Keratinocyte (primary cell): ENCODE data around the gene C16orf96. TPM values are rescaled to one million over a fixed set of nuclear protein-coding genes. Genes with fewer than 3 reads are reported as not detected.

Experiments used
- DNase-seq: peaks from one replicate; pipeline ENCODE4 v3.0.0-alpha.2; 2011; ENCODE audit warnings: low read depth, missing footprints, low spot score
- FAIRE-seq: peaks from 2 replicates; lab custom pipeline; 2011; peaks lifted over from hg19 to GRCh38; lab: Jason Lieb, UNC
- H2AFZ ChIP-seq: 2 replicates; pipeline ENCODE4 v1.6.0; 2012; ENCODE audit warnings: low read length, control low read depth, inconsistent platforms; ENCODE audit not compliant: control insufficient read depth
- H3K27ac ChIP-seq: 2 replicates; pipeline ENCODE4 v1.5.1; 2011; ENCODE audit warnings: low read length; ENCODE audit not compliant: control insufficient read depth, insufficient read depth
- H3K27me3 ChIP-seq: 3 replicates; pipeline ENCODE4 v1.6.0; 2011; ENCODE audit warnings: low read length; ENCODE audit not compliant: control insufficient read depth, insufficient read depth; ENCODE audit errors: extremely low read depth
- H3K36me3 ChIP-seq, 2 experiments: 2 replicates in 1 of 2; 3 replicates in 1 of 2; pipeline ENCODE4 v1.5.1; 2011; ENCODE audit warnings: low read length in 2 of 2, mild to moderate bottlenecking in 1 of 2; ENCODE audit not compliant: control insufficient read depth in 2 of 2, insufficient read depth in 2 of 2; ENCODE audit errors: extremely low read depth in 1 of 2
- H3K4me1 ChIP-seq: 3 replicates; pipeline ENCODE4 v1.5.1; 2011; ENCODE audit warnings: low read length; ENCODE audit not compliant: control insufficient read depth, insufficient read depth; ENCODE audit errors: extremely low read depth
- H3K4me2 ChIP-seq: 3 replicates; pipeline ENCODE4 v1.6.0; 2011; ENCODE audit warnings: low read depth, low read length; ENCODE audit not compliant: control insufficient read depth, insufficient read depth; ENCODE audit errors: extremely low read depth
- H3K4me3 ChIP-seq, 3 experiments: fragments of 200-600 bp in 1 of 3; sonication (generic) in 1 of 3; 2 replicates in 2 of 3; 3 replicates in 1 of 3; pipeline ENCODE4 v1.5.1; 2011 to 2016; ENCODE audit warnings: low read length in 3 of 3, mild to moderate bottlenecking in 3 of 3, control low read depth in 2 of 3, inconsistent platforms in 1 of 3, low read depth in 1 of 3, mixed read lengths in 1 of 3, mixed run types in 1 of 3, moderate library complexity in 1 of 3; ENCODE audit not compliant: control insufficient read depth in 2 of 3, insufficient read depth in 2 of 3; ENCODE audit errors: extremely low read depth in 1 of 3
- H3K79me2 ChIP-seq: 2 replicates; pipeline ENCODE4 v1.6.0; 2012; ENCODE audit warnings: low read length; ENCODE audit not compliant: control insufficient read depth, insufficient read depth
- H3K9ac ChIP-seq: 3 replicates; pipeline ENCODE4 v1.6.0; 2011; ENCODE audit warnings: low read length; ENCODE audit not compliant: control insufficient read depth, insufficient read depth; ENCODE audit errors: extremely low read depth
- H3K9me1 ChIP-seq: 3 replicates; pipeline ENCODE4 v1.6.0; 2011; ENCODE audit warnings: low read length; ENCODE audit not compliant: control insufficient read depth, insufficient read depth; ENCODE audit errors: extremely low read depth
- H3K9me3 ChIP-seq: 2 replicates; pipeline ENCODE4 v1.5.1; 2012; ENCODE audit warnings: low read depth, low read length; ENCODE audit not compliant: control insufficient read depth
- H4K20me1 ChIP-seq: 3 replicates; pipeline ENCODE4 v1.6.0; 2011; ENCODE audit warnings: low read length; ENCODE audit not compliant: control insufficient read depth, insufficient read depth; ENCODE audit errors: extremely low read depth
- EZH2 ChIP-seq: IDR thresholded peaks from one replicate; pipeline ENCODE4 v1.6.1; 2012; ENCODE audit warnings: inconsistent platforms, mild to moderate bottlenecking, low read length, moderate library complexity
- dilution Hi-C: fragments of 300-500 bp; cut with MboI; formaldehyde crosslinking; loops from one replicate; pipeline ENCODE4 v1.7.0; 2020; ENCODE audit warnings: low sequenced_read_pairs; ENCODE audit not compliant: extremely low pct_ligation_motif_present
- polyA plus RNA-seq, 5 experiments: library from polyadenylated mRNA; depleted of rRNA in 3 of 5; stranded (reverse) in 3 of 5; stranded (forward) in 1 of 5; unstranded in 1 of 5; fragments of >200 nt; gene quantifications; 1 replicate in 1 of 5; 2 replicates in 3 of 5; 3 replicates in 1 of 5; pipeline versions ENCODE4 v1.2.1 to v1.2.3, GENCODE V29; 2011 to 2012; ENCODE audit warnings: missing spikeins in 2 of 5, low read depth in 1 of 5, low replicate concordance in 1 of 5
- TF ChIP-seq, protein P1 (sequence below), 3 experiments: IDR thresholded peaks in 1 of 3; conservative IDR thresholded peaks in 1 of 3; optimal IDR thresholded peaks in 1 of 3; 2 replicates in 2 of 3; 3 replicates in 1 of 3; pipeline versions ENCODE3 to v1.5.1; 2011; ENCODE audit warnings: low read length in 3 of 3, mild to moderate bottlenecking in 3 of 3, moderate library complexity in 2 of 3, control low read depth in 1 of 3, inconsistent platforms in 1 of 3; ENCODE audit not compliant: insufficient read depth in 2 of 3; ENCODE audit errors: extremely low read depth in 1 of 3

Gene C16orf96
- polyA plus RNA-seq, 1 donor (not counting 4 experiments of a cell fraction or from before 2014, with no cell fraction given) = not detected

DNA sequence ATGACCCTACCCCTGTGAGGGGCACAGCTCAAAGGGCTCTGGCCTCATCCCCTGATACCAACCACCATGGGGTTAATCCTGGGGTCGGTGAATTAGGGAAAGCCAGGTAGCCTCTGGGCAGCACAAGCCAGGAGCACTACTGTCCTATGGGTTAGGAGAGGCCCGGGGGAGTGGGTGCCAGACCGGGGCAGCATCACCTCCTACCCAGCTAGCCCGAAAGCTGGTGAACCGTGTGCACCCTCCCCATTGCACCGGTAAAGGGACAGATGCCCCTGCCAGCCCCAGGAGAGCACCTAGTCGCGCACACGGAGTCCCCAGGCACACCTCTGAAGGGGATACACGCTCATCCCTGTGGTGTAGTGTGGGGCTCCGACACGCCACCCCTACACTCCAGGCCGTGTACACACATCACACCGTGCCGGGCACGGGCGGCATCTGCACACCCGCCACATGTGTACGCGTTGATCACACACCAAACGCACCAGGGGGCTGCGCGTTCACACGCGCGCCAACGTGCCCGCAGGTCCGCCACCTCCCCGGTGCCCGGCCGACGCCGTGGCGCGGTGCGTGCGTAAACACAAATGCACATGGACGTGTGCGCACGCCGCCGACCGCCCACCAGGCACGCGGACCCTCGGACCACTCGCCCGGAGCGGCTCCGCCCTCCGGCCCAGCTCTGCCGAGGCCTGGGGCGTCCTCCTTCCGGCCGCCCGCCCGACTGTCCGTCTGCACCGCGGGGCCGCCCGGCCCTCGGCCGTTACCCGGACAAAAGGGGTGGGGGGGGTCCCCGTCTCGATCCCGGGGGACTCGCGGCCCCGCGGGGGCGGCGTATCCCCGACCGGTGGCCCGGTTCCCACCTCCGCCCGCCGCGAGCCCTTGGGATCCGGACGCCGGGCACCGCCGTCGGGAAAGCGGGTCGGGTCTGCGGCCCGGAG is 57.8 kb downstream of the C16orf96 start:
- peaks cover 0 to 4% of the 10 kb centered on the region in 2 experiments for H3K36me3 ChIP-seq
- H3K27ac ChIP-seq = peak overlapping the region; percentile 78
- H3K27me3 ChIP-seq = no peaks in the 10 kb centered on the region
- H3K4me1 ChIP-seq = peaks cover 33% of the 10 kb centered on the region
- H2AFZ ChIP-seq = peak overlapping the region; percentile 53
- H3K4me2 ChIP-seq = peak overlapping the region; percentile 89
- no peak for FAIRE-seq
- DNase-seq = no peak
- H3K9me1 ChIP-seq = no peaks in the 10 kb centered on the region
- H4K20me1 ChIP-seq = no peaks in the 10 kb centered on the region
- H3K9me3 ChIP-seq = no peaks in the 10 kb centered on the region
- dilution Hi-C loops = no loop called here
- peak overlapping the region; percentile 87 for H3K9ac ChIP-seq
- H3K79me2 ChIP-seq = peaks cover 35% of the 10 kb centered on the region
- peak overlapping the region; percentile 65 to 83 (median 68) for H3K4me3 ChIP-seq
- TF ChIP-seq, protein P1, sequence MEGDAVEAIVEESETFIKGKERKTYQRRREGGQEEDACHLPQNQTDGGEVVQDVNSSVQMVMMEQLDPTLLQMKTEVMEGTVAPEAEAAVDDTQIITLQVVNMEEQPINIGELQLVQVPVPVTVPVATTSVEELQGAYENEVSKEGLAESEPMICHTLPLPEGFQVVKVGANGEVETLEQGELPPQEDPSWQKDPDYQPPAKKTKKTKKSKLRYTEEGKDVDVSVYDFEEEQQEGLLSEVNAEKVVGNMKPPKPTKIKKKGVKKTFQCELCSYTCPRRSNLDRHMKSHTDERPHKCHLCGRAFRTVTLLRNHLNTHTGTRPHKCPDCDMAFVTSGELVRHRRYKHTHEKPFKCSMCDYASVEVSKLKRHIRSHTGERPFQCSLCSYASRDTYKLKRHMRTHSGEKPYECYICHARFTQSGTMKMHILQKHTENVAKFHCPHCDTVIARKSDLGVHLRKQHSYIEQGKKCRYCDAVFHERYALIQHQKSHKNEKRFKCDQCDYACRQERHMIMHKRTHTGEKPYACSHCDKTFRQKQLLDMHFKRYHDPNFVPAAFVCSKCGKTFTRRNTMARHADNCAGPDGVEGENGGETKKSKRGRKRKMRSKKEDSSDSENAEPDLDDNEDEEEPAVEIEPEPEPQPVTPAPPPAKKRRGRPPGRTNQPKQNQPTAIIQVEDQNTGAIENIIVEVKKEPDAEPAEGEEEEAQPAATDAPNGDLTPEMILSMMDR (optimal IDR thresholded peaks at IDR 0.05 in 1 of 3, IDR thresholded peaks at IDR 0.05 in 1 of 3, conservative IDR thresholded peaks at IDR 0.05 in 1 of 3; ENCODE audit: extremely low read depth in 1 of 3, insufficient read depth in 2 of 3, low read length in 3 of 3) = no peak
- no peak for TF ChIP-seq EZH2

DNA sequence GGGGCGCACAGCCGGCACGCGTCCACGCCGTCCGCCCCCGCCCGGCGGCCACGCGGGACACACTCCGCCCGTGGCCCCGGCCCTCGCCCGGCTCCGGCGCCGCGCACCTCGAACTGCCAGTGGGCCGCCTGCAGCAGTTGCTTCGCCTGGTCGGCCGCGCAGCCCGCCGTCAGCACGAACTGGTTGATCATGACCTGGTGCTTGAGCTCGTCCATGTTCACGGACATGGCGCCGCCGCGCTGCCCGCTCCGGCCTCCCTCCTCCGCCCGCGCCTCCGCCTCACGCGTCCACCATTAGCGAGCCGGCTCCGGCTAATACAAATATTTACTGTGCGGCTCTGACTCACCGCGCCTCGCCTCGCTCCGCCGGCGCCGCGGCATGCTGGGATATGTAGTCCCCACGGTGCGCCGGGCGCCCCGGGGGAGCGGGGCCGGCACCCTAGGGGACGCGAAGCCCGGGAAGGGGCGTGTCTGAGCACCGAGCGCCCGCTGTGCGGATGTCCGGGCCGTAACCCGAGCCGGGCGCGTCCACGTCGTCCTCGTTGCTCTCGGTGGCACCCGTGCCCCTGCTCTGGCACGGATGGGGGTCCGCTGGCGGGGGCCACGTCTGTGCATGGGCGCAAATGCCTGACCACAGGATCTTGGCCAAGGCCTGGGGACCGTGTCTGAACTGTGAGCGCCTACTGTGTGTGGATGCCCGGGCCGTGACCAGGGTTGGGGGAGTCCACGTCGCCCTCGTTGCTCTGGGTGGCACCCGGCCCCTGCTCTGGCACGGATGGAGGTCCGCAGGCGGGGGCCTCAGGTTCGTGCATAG is 58.6 kb downstream of the C16orf96 start, which contains the start of gene UBALD1:
Gene UBALD1, minus strand, starts transcription at position 318 of the 813 bp plus-strand sequence. Its CDS starts 91 bp downstream, at position 227.
- H3K4me1 ChIP-seq = peaks cover 38% of the 10 kb centered on the region
- H4K20me1 ChIP-seq = no peaks in the 10 kb centered on the region
- DNase-seq (peak; percentile 41), FAIRE-seq (peak; percentile 65)
- H3K27ac ChIP-seq = peak within 1 kb of the TSS; percentile 84
- peak within 1 kb of the TSS; percentile 89 for H3K4me2 ChIP-seq
- peak within 1 kb of the TSS; percentile 65 to 83 (median 68) for H3K4me3 ChIP-seq
- TF ChIP-seq EZH2 = no peak
- TF ChIP-seq, protein P1 (optimal IDR thresholded peaks at IDR 0.05 in 1 of 3, IDR thresholded peaks at IDR 0.05 in 1 of 3, conservative IDR thresholded peaks at IDR 0.05 in 1 of 3; ENCODE audit: extremely low read depth in 1 of 3, insufficient read depth in 2 of 3, low read length in 3 of 3) = no peak
- peak within 1 kb of the TSS; percentile 95 for H2AFZ ChIP-seq
- H3K27me3 ChIP-seq = no peaks in the 10 kb centered on the region
- H3K9ac ChIP-seq = peak within 1 kb of the TSS; percentile 87
- H3K36me3 ChIP-seq = peaks cover 0 to 4% of the 10 kb centered on the region in 2 experiments
- dilution Hi-C loops = no loop called here
- no peaks in the 10 kb centered on the region for H3K9me3 ChIP-seq
- H3K9me1 ChIP-seq = no peaks in the 10 kb centered on the region
- H3K79me2 ChIP-seq = peaks cover 35% of the 10 kb centered on the region
